Gastroesophageal sphincter (tissue), 3 donors: Measurements from ENCODE around the gene ADORA1.

Experiments
- EP300 ChIP-seq: sonication (generic); formaldehyde crosslinking; IDR thresholded peaks from one replicate; pipeline ENCODE4 v1.6.1; 2017; ENCODE audit warnings: antibody characterized with exemption, mild to moderate bottlenecking
- POLR2AphosphoS5 ChIP-seq: sonication (generic); formaldehyde crosslinking; IDR thresholded peaks from one replicate; pipeline ENCODE4 v1.6.1; 2017; ENCODE audit warnings: antibody characterized with exemption
- TF ChIP-seq, protein P1 (sequence below), 4 experiments: fragments of 200-600 bp in 2 of 4; fragments of 450-650 bp in 2 of 4; sonication (generic) in 1 of 4; IDR thresholded peaks; one replicate each; pipeline ENCODE4 v1.5.1; 2017 to 2019; ENCODE audit warnings: antibody characterized with exemption in 4 of 4, mild to moderate bottlenecking in 2 of 4, moderate library complexity in 2 of 4

DNA sequence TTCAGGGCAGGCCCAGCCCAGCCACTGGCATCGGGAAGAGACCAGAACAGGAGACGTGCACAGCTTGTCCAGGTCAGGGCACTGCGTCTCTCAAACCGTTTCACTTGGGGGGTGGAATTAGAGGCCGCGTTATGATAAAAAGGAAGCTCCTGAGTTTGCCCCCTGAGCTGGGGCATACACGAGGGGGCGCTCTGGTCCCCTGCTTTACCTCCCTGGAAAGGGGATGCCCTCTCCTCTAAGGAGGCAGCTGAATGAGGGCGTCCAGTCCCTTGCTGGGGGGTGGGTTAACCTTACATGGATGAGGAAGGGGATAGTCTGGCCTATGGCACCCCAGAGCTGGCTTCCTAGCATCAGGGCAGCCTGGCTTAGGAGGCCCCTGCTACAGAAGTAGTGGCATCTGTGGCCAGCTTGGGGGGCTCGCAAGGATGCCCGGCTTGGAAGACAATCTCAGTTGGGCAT lies 44.0 kb upstream of the ADORA1 start:
- TF ChIP-seq, protein P1, sequence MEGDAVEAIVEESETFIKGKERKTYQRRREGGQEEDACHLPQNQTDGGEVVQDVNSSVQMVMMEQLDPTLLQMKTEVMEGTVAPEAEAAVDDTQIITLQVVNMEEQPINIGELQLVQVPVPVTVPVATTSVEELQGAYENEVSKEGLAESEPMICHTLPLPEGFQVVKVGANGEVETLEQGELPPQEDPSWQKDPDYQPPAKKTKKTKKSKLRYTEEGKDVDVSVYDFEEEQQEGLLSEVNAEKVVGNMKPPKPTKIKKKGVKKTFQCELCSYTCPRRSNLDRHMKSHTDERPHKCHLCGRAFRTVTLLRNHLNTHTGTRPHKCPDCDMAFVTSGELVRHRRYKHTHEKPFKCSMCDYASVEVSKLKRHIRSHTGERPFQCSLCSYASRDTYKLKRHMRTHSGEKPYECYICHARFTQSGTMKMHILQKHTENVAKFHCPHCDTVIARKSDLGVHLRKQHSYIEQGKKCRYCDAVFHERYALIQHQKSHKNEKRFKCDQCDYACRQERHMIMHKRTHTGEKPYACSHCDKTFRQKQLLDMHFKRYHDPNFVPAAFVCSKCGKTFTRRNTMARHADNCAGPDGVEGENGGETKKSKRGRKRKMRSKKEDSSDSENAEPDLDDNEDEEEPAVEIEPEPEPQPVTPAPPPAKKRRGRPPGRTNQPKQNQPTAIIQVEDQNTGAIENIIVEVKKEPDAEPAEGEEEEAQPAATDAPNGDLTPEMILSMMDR (IDR thresholded peaks at IDR 0.05): no peak
- TF ChIP-seq POLR2AphosphoS5 (no peak), EP300 (no peak)
